Activated T-helper 17 cell treated with anti-CD3 and anti-CD28 coated beads, Interleukin-2, amount 50 U/mL, for 72 hours (primary cell): ENCODE results near the gene SLC6A11. TPM values are rescaled to one million over a fixed set of nuclear protein-coding genes. Genes with fewer than 3 reads are reported as not detected.

Experiments
- ATAC-seq: fragments of 150-1000 bp; cut with Tn5 transposase; replicated peaks from 2 replicates; pipeline ENCODE4 v1.10.0; 2021; ENCODE audit warnings: mild to moderate bottlenecking, moderate library complexity
- H3K27ac Mint-ChIP-seq: one replicate; pipeline ENCODE4 v1.8.0; 2022; ENCODE audit warnings: mixed read lengths
- H3K27me3 Mint-ChIP-seq: one replicate; pipeline ENCODE4 v1.8.0; 2022; ENCODE audit warnings: mixed read lengths
- H3K36me3 Mint-ChIP-seq: one replicate; pipeline ENCODE4 v1.8.0; 2022; ENCODE audit warnings: low read depth, mild to moderate bottlenecking, mixed read lengths
- H3K4me1 Mint-ChIP-seq: one replicate; pipeline ENCODE4 v1.8.0; 2022; ENCODE audit warnings: mixed read lengths
- H3K4me3 Mint-ChIP-seq: one replicate; pipeline ENCODE4 v1.8.0; 2022; ENCODE audit warnings: mild to moderate bottlenecking, mixed read lengths
- H3K9me3 Mint-ChIP-seq: one replicate; pipeline ENCODE4 v1.8.0; 2022; ENCODE audit warnings: mixed read lengths
- total RNA-seq, 2 donors: library from RNA; stranded (reverse); gene quantifications; one replicate each; pipeline ENCODE4 v1.2.3, GENCODE V29; 2022

The SLC6A11 gene
- total RNA-seq, 2 donors from 2014 or later = not detected

DNA sequence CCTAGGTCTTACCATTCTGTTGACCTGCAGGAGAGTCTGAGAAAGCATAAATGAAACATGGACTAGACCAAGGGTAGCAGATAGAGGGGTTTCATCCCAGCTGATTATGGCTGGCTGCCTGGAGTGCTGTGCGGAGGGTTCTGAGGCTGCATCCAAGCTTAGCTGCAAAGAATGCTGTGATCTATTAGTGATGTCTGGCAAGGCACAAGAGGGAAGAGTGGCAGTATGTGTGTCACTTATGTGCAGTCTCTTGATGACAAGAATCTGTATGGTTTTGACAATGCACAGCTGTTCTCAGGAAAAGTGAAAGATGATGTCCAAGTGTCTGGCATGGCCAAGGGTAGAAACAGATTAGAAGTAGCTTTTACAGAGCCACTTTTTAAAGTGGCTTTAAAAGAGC lies 54.3 kb downstream of the SLC6A11 start:
- Mint-ChIP-seq H3K36me3 (no peaks in the 10 kb centered on the region), H3K9me3 (no peaks in the 10 kb centered on the region), H3K4me3 (no peak overlapping the region), H3K27ac (no peak overlapping the region), H3K4me1 (no peaks in the 10 kb centered on the region), H3K27me3 (peaks cover 32% of the 10 kb centered on the region)
- ATAC-seq = no peak

DNA sequence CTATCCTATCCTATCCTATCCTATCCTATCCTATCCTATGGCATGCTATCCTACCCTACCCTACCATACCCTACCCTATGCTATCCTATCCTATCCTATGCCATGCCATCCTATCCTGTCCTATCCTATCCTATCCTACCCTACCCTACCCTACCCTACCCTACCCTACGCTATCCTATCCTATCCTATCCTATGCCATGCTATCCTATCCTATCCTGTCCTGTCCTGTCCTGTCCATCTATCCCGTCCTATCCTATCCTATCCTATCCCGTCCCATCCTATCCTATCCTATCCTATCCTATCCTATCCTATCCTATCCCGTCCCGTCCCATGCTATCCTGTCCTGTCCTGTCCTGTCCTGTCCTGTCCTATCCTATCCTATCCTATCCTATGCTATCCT lies 57.4 kb downstream of the SLC6A11 start:
- Mint-ChIP-seq H3K9me3 (no peaks in the 10 kb centered on the region), H3K4me3 (no peak overlapping the region), H3K4me1 (no peaks in the 10 kb centered on the region), H3K27me3 (peaks cover 35% of the 10 kb centered on the region), H3K27ac (no peak overlapping the region), H3K36me3 (no peaks in the 10 kb centered on the region)
- no peak for ATAC-seq

DNA sequence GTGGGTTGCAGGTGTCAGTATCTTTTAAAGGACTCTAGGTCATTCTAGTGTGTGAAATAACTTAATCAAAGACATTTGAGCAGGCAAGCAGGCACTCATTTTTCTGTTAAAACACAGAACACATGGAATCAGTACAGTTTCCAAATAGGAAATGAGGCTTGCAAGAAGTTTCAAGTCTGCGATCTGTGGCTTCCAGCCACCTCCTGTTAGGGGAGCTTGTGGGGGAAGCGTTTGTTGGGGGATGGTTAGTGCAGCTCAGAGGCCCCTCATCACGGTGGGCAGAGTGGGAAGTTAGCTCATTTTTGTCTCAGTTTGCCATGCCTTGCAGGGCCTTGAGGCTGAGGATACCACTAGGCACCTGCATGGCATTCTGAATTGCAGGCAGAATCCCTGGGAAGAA lies 59.9 kb downstream of the SLC6A11 start:
- Mint-ChIP-seq H3K36me3 (no peaks in the 10 kb centered on the region), H3K9me3 (no peaks in the 10 kb centered on the region), H3K27ac (no peak overlapping the region), H3K4me3 (no peak overlapping the region), H3K4me1 (no peaks in the 10 kb centered on the region), H3K27me3 (peaks cover 39% of the 10 kb centered on the region)
- no peak for ATAC-seq

DNA sequence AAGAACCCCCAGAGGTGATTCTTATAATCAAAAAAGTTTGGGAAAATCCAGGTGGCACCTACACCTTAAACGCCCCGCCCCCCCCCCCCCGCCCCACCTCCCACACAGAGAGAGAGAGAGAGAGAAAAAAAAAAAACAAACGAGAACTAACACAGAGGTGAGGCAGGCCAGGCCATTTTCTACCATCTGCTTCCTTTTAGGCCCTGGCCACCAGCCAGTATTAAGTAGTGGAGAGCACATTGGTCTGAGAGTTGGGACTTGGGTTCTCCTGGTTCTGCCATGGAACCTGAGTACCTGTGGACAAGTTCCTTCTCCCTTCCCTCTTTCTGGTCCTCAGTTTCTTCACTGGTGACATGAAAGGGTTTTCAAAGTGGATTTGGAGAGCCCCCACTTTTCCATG lies 60.6 kb downstream of the SLC6A11 start:
- H3K4me3 Mint-ChIP-seq = no peak overlapping the region
- H3K27ac Mint-ChIP-seq = no peak overlapping the region
- no peaks in the 10 kb centered on the region for H3K9me3 Mint-ChIP-seq
- H3K27me3 Mint-ChIP-seq = peaks cover 34% of the 10 kb centered on the region
- H3K36me3 Mint-ChIP-seq = no peaks in the 10 kb centered on the region
- H3K4me1 Mint-ChIP-seq = no peaks in the 10 kb centered on the region
- no peak for ATAC-seq

DNA sequence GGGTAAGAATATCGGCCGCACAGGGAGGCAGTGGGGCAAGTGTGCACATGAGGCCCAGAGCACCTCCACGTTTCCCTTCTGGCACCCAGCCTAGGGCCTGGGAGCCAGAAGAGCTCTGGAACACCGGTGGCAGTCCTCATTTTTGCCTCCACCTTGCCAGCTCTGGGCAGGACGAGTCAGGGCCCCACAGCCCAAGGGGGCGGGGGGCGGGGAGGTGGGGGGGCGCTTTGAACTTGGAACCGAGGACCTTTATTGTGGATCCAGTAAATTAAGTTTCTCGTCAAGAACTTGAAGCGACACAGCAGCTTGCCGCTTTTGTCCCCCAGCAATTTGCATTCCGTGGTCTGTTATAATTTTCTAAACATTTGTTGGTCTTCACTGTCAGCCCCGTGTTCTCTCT lies 66.8 kb downstream of the SLC6A11 start:
- Mint-ChIP-seq H3K27ac (no peak overlapping the region), H3K4me3 (no peak overlapping the region), H3K9me3 (no peaks in the 10 kb centered on the region), H3K27me3 (peaks cover 22% of the 10 kb centered on the region), H3K36me3 (no peaks in the 10 kb centered on the region), H3K4me1 (no peaks in the 10 kb centered on the region)
- no peak for ATAC-seq

DNA sequence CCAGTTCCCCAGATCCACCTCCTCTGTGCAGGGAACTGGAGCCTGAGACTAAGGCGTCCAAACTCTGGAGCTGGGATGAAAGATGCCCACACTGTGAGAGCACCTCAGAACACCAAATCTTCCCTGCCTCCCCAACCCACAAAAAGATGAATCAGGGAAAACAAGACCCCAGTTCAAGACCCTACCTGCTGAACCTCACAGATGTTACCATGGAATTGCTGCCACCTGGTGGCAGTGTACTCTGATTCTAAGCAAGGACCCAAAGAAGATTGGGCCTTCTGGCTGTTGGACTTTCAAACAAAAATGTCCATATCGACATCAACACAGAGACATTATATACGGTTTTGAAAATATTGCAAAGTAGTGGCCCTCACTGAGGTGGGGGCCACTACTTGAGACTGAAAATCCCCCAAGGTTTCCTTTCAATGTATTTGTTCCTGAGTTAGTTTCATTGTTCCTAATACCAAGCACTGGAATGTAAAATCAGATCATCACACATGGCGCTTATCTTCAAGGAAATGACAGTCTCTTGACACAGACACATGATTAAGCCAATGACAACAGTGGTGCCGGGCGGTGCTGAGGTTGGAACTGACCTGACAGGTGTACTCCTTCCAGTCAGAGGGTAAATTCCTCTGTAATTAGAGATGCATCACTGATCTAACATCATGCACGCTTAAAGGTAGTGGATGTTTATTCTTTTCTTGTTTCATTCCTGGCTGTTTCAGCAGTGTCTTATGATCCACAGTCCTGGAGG lies 67.6 kb downstream of the SLC6A11 start:
- Mint-ChIP-seq H3K27ac (no peak overlapping the region), H3K36me3 (no peaks in the 10 kb centered on the region), H3K4me3 (no peak overlapping the region), H3K27me3 (peaks cover 28% of the 10 kb centered on the region), H3K9me3 (peaks cover 5% of the 10 kb centered on the region), H3K4me1 (no peaks in the 10 kb centered on the region)
- no peak for ATAC-seq

DNA sequence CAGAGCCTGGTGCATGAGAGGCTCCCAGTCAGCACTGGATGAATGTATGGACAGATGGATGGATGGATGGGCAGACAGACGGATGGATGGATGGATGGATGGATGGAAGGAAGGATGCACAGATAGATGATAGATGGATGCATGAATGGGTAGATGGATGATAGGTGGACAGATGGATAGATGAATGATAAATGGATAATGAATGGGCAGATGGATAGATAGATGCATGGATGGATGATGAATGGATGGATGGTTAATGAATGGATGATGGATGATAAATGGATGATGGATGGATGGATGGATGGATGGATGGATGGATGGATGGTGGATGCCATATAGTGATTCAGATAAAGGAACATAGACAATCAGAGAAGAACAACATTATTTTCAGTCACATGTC lies 71.0 kb downstream of the SLC6A11 start:
- Mint-ChIP-seq H3K27ac (no peak overlapping the region), H3K4me3 (no peak overlapping the region)

DNA sequence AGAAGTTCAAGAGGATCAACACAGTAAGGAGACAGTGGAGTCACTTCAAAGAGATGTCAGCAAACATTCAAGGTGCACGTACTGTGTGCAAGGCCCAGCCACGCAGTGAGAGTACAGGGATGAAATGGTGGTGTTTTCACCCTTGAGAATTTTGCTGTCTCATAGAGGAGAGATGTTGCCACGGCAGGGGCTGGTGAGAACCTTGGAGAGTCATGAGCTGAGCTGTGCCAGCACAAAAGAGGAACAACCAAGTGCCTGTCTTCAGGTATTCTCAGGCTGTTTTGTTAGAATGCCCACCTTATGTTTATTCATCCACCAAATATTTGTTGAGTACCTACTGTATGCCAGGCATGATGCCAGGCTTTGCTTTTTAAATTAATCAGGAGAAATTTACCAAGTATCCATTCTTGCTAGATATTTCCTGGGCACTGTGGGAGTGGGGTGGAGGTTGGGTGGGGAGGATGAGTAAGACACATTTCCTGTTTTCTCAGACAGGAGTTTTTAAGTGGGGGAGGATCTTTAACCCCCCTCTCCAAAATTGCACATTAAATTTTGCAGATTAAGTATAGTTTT lies 72.6 kb downstream of the SLC6A11 start:
- Mint-ChIP-seq H3K27me3 (peaks cover 22% of the 10 kb centered on the region), H3K4me3 (no peak overlapping the region), H3K27ac (no peak overlapping the region), H3K4me1 (no peaks in the 10 kb centered on the region), H3K36me3 (no peaks in the 10 kb centered on the region), H3K9me3 (peaks cover 16% of the 10 kb centered on the region)
- no peak for ATAC-seq

More for the DNA sequence above, 71.0 kb downstream of the SLC6A11 start:
- H3K4me1 Mint-ChIP-seq = no peaks in the 10 kb centered on the region
- ATAC-seq = no peak
- no peaks in the 10 kb centered on the region for H3K36me3 Mint-ChIP-seq
- peaks cover 18% of the 10 kb centered on the region for H3K27me3 Mint-ChIP-seq
- H3K9me3 Mint-ChIP-seq = peaks cover 11% of the 10 kb centered on the region

DNA sequence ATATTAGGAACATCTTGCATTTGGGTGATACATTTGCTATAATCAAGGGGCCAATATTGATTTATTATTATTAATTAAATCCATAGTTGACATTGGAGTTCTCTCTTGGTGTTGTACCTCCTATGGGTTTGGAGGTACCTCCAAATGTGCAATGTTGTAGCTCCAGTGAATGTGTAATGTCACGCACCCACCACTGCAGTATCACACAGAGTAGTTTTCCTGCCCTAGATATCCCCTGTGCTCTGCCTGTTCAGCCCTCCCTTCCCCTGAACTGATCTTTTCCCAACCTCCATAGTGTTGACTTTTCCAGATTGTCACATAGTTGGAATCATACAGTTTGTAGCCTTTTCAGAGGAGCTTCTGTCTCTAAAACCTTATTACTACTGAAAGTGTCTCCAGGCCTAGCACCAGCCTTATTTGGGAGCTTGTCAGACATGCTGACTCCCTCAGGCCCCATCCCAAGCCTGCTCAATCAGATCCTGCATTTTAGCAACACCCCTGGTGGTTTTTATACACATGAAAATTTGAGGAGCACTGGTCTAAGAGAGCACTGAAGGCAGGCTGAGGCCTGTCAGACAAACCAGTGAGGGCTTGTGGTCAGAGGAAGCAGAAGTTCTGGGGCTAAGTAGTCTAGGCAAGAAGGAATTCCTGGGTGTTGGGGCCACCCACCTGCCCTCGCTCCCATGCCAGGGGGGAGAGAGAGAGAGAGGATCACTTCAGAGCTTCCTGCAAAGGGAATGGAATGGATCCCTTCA lies 73.4 kb downstream of the SLC6A11 start:
- ATAC-seq = no peak
- Mint-ChIP-seq H3K36me3 (no peaks in the 10 kb centered on the region), H3K4me1 (no peaks in the 10 kb centered on the region), H3K4me3 (no peak overlapping the region), H3K27ac (no peak overlapping the region), H3K27me3 (peaks cover 30% of the 10 kb centered on the region), H3K9me3 (peaks cover 16% of the 10 kb centered on the region)

DNA sequence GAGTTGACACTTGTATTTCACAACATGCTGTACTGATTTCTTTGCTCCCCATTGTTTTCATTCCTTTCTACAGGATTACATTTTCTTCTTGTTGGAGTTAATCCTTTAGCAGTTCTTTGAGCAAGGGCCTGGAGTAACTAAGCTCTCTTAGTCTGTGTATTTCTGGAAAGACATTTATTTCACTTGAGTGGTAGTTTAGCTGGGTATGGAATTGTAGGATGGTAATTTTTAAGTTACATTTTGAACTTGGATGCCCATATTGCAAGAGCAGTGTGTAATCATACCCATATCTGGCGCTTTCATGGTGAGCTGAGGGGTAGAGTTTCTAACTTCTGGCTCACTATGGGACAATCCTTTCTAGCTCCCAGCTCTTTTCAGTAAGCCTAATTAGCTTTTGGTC lies 74.6 kb downstream of the SLC6A11 start:
- peaks cover 16% of the 10 kb centered on the region for H3K9me3 Mint-ChIP-seq
- H3K27ac Mint-ChIP-seq = no peak overlapping the region
- H3K4me1 Mint-ChIP-seq = no peaks in the 10 kb centered on the region
- H3K4me3 Mint-ChIP-seq = no peak overlapping the region
- no peak for ATAC-seq
- H3K27me3 Mint-ChIP-seq = peaks cover 31% of the 10 kb centered on the region
- no peaks in the 10 kb centered on the region for H3K36me3 Mint-ChIP-seq

DNA sequence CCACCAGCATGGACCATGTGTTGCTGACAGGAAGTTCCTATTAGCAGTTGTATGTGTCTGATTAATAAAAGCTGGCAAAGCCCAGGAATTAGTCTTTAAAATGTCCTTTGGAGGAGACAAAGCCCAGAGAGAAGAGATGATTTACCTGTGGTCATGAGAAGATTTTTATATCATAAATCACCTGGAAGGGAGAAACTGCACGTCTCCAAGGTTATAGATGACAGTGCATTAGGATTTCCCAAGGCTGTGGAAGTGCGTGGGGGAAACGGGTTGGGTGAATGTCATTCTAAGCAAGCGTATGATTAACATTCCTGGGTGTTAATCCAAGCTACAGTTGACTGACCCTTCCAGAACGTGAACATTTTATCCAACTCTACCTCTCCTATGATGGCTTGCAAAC lies 76.6 kb downstream of the SLC6A11 start:
- Mint-ChIP-seq H3K9me3 (peaks cover 16% of the 10 kb centered on the region), H3K27me3 (peaks cover 22% of the 10 kb centered on the region), H3K27ac (no peak overlapping the region), H3K4me3 (no peak overlapping the region), H3K4me1 (no peaks in the 10 kb centered on the region), H3K36me3 (no peaks in the 10 kb centered on the region)
- ATAC-seq = no peak

DNA sequence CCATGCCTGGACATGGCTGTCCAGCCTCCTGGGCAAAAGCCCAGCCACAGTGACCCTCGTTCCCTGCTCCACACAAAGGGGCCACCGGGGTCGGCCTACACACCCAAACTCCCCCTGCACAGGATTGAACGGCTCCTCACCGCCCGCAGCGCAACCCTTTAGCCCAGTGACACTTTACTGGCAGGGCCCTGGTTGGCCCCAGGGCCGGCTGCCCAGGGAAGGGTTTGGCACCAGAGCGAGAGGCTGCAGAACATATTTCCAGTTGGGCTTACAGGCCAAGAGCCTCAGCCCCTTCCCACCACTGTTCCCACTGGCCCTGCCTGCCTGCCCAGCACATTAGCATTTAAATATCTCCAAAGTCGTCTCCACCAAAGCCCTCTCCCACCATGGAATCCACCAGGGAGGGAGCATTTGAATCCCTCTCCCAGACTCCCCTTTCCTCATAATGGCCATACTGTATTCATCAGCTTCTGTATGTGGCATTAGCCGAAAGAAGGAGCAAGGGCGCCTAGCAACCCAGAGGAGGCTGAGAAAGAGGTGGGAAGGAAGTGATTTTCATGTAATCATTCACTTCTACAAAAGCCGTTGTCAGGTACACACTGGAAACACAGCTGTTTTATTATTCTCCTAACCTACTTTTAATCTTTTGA lies 85.4 kb downstream of the SLC6A11 start:
- peaks cover 10% of the 10 kb centered on the region for H3K9me3 Mint-ChIP-seq
- no peak overlapping the region for H3K27ac Mint-ChIP-seq
- H3K4me3 Mint-ChIP-seq = no peak overlapping the region
- no peak for ATAC-seq
- H3K4me1 Mint-ChIP-seq = no peaks in the 10 kb centered on the region
- H3K36me3 Mint-ChIP-seq = no peaks in the 10 kb centered on the region
- peaks cover 11% of the 10 kb centered on the region for H3K27me3 Mint-ChIP-seq

DNA sequence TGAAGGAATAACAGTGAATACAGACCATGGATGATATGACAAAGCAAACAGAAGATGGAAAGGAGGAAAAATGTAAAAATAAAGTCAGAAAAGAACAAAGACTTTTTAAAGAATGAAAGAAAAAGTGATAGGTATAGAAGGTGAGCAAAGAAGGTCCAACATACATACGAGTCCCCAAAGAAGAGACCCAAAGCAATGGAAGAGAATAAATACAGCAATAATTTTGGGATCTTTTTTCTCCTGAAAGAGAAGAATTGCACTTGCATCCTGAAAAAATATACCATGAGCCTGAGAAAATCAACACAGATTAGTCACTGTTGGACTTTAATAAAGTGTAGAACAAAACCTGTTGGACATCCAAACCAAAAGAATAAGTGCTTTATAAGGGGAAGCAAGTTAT lies 91.2 kb downstream of the SLC6A11 start:
- Mint-ChIP-seq H3K27me3 (peaks cover 3% of the 10 kb centered on the region), H3K4me1 (no peaks in the 10 kb centered on the region), H3K36me3 (no peaks in the 10 kb centered on the region), H3K9me3 (peaks cover 24% of the 10 kb centered on the region), H3K27ac (no peak overlapping the region), H3K4me3 (no peak overlapping the region)
- no peak for ATAC-seq

DNA sequence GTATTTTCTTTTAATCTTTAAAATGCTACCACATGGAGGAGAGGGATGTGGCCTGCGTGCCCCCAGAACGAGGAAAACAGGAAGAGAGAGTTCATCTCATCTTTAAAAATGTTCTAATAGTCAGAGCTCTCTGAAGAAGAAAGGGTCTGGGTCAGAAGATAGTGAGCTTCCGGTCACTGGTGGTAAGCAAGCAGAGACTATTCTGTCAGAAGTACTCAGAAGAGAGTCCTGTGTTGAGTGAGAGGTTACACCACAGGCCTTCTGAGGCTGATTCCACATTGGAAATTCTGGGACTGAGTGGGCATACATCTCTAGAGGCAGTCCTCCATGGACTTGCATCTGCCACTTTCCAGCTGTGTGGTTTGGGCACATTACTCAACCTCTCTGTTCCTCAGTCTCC lies 94.3 kb downstream of the SLC6A11 start:
- H3K4me3 Mint-ChIP-seq = no peak overlapping the region
- H3K9me3 Mint-ChIP-seq = peaks cover 21% of the 10 kb centered on the region
- no peaks in the 10 kb centered on the region for H3K27me3 Mint-ChIP-seq
- H3K36me3 Mint-ChIP-seq = no peaks in the 10 kb centered on the region
- no peak overlapping the region for H3K27ac Mint-ChIP-seq
- ATAC-seq = no peak
- no peaks in the 10 kb centered on the region for H3K4me1 Mint-ChIP-seq
